Cardiac muscle cell (in vitro differentiated cells and primary cell): ENCODE results near the gene BEND6. TPM values are rescaled to one million over a fixed set of nuclear protein-coding genes. Genes with fewer than 3 reads are reported as not detected.

Experiments
- DNase-seq, 2 donors: peaks; one replicate each; pipeline versions ENCODE4 v3.0.0 to v3.0.0-alpha.2; 2010 to 2017; ENCODE audit warnings: low read depth in 1 of 2, low spot score in 1 of 2
- H3K27ac ChIP-seq: fragments of 200-600 bp; sonication (generic); 2 replicates; pipeline ENCODE4 v1.5.1; 2016
- H3K27me3 ChIP-seq: fragments of 200-600 bp; sonication (generic); 2 replicates; pipeline ENCODE4 v1.6.0; 2016; ENCODE audit warnings: control low read depth
- H3K36me3 ChIP-seq: fragments of 200-600 bp; sonication (generic); 2 replicates; pipeline ENCODE4 v1.5.1; 2016; ENCODE audit warnings: control low read depth
- H3K4me1 ChIP-seq: fragments of 200-600 bp; sonication (generic); 2 replicates; pipeline ENCODE4 v1.8.1; 2017; ENCODE audit warnings: low read depth, mild to moderate bottlenecking, mixed run types
- H3K4me3 ChIP-seq: fragments of 200-600 bp; sonication (generic); 2 replicates; pipeline ENCODE4 v1.5.1; 2016; ENCODE audit warnings: mild to moderate bottlenecking
- H3K9me3 ChIP-seq: fragments of 200-600 bp; sonication (generic); 2 replicates; pipeline ENCODE4 v1.5.1; 2017; ENCODE audit warnings: low read depth, mild to moderate bottlenecking, control low read depth
- polyA plus RNA-seq: library from polyadenylated mRNA; unstranded; fragments of >200 nt; fragmentation: Nextera tagmentation; extraction: Ambion mirVana; gene quantifications from 2 replicates; pipeline ENCODE4 v1.2.1, GENCODE V29; 2016
- total RNA-seq: library from RNA; depleted of rRNA; stranded (reverse); fragments of >200 nt; gene quantifications from 2 replicates; pipeline ENCODE4 v1.2.3, GENCODE V29; 2016
- TF ChIP-seq, protein P1 (sequence below): IDR thresholded peaks from 2 replicates; pipeline ENCODE4 v1.5.1; 2012; ENCODE audit warnings: low read depth, mild to moderate bottlenecking, low read length

Gene BEND6
- total and polyA plus RNA-seq, 2 experiments from 2014 or later = 0.09 to 0.84 TPM

DNA sequence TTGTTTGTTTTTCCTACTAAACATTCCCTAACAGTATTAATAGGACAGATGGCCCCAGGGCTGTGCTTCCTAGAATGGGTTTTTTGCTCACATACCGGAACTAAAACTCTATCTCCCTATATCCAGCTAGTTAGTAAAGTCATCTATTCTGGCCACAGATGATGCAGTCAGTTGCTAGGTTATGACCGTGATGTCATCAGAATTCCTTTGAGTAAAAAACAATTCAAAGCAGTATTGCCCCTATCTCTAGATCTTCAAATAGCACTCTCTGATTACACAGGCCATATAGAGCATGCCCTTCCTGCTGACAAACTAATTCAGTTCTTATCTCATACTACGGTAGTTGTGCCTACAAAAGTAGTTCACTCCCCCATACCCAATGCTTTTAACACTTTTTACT, 117.2 kb downstream of the BEND6 start:
- TF ChIP-seq, protein P1, sequence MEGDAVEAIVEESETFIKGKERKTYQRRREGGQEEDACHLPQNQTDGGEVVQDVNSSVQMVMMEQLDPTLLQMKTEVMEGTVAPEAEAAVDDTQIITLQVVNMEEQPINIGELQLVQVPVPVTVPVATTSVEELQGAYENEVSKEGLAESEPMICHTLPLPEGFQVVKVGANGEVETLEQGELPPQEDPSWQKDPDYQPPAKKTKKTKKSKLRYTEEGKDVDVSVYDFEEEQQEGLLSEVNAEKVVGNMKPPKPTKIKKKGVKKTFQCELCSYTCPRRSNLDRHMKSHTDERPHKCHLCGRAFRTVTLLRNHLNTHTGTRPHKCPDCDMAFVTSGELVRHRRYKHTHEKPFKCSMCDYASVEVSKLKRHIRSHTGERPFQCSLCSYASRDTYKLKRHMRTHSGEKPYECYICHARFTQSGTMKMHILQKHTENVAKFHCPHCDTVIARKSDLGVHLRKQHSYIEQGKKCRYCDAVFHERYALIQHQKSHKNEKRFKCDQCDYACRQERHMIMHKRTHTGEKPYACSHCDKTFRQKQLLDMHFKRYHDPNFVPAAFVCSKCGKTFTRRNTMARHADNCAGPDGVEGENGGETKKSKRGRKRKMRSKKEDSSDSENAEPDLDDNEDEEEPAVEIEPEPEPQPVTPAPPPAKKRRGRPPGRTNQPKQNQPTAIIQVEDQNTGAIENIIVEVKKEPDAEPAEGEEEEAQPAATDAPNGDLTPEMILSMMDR = no peak
- no peak overlapping the region for H3K4me3 ChIP-seq
- no peaks in the 10 kb centered on the region for H3K4me1 ChIP-seq
- H3K9me3 ChIP-seq = no peaks in the 10 kb centered on the region
- no peaks in the 10 kb centered on the region for H3K36me3 ChIP-seq
- H3K27ac ChIP-seq = no peak overlapping the region
- H3K27me3 ChIP-seq = no peaks in the 10 kb centered on the region
- no peak for DNase-seq

DNA sequence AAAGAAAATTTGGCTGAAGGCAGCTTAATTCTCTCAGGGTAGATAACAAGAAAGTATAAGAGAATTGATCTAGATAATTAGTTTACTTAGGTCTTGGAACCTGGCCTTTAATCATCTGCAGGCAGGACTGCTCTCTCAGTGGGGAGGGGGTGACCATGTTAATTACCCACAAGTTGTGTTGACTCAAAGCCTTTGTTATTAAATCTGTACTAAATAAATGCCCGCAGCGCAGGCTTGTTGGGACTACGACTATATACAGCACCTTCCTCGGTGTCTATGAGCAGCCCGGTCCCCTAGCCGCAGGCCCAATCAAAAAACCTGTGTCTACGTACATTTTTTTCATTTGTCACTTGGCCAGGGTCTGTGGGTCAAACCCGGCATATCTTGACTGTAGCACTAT, 119.5 kb downstream of the BEND6 start:
- TF ChIP-seq, protein P1 = no peak
- H3K27me3 ChIP-seq = no peaks in the 10 kb centered on the region
- H3K27ac ChIP-seq = no peak overlapping the region
- no peaks in the 10 kb centered on the region for H3K4me1 ChIP-seq
- no peaks in the 10 kb centered on the region for H3K36me3 ChIP-seq
- DNase-seq = no peak
- H3K4me3 ChIP-seq = no peak overlapping the region
- no peaks in the 10 kb centered on the region for H3K9me3 ChIP-seq

DNA sequence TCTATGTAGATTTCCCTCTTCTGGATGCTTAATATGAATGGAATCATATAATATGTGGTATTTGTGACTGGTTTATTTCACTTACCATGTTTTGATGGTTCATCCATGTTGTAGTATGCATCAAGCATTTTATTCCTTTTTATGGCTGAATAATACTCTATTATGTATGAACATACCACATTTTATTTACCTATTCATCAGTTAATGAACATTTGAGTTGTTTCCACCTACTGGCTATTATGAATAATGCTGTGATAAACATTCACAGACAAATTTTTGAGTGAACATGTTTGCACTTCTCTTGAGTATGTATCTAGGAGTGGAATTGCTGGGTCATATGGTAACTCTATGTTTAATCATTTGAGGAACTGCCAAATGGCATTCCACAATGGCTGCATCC, 120.2 kb downstream of the BEND6 start:
- DNase-seq = no peak
- Histone ChIP-seq H3K27ac (no peak overlapping the region), H3K36me3 (no peaks in the 10 kb centered on the region), H3K9me3 (no peaks in the 10 kb centered on the region), H3K4me3 (no peak overlapping the region), H3K27me3 (no peaks in the 10 kb centered on the region), H3K4me1 (no peaks in the 10 kb centered on the region)
- TF ChIP-seq, protein P1 = no peak

Other genes starting within 250 kb of the BEND6 start
- gene KIAA1586, start 91.6 kb downstream of the BEND6 start, total RNA-seq = 8.9 and 15.9 TPM in 2 replicates
- 14.4 and 16.6 TPM in 2 replicates for gene KIAA1586, start 91.6 kb downstream of the BEND6 start, polyA plus RNA-seq
- gene ZNF451, start 135.1 kb downstream of the BEND6 start, total RNA-seq = 28.0 and 61.0 TPM in 2 replicates
- gene ZNF451, start 135.1 kb downstream of the BEND6 start, polyA plus RNA-seq = 18.9 and 34.6 TPM in 2 replicates
- 6.6 and 7.1 TPM in 2 replicates for gene BAG2, start 217.2 kb downstream of the BEND6 start, total RNA-seq
- 8.7 and 10.4 TPM in 2 replicates for gene BAG2, start 217.2 kb downstream of the BEND6 start, polyA plus RNA-seq